ENCODE measurements around the gene SUSD2.

DNA sequence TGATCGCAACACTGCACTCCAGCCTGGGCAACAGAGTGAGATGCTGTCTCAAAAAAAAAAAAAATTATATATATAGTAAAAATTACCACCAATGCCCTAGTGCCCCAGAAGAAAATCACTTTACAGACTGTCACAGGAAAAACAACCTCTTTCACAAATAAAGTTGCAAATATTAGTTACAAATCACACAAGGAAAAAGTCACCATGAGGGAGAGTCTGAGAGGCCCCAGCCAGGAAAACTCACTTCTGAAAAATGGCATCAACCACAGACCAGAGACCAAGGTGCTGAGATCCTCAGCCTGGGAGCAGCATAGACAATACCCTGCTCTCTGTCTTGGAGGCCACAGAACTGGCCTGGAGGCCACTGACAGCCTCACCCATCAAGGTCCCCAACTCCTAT is 43.2 kb downstream of the SUSD2 start:
- TF ChIP-seq POLR2A (IDR thresholded peaks at IDR 0.05; ENCODE audit: low read depth) (no peak), CTCF (IDR thresholded peaks at IDR 0.05) (no peak), POLR2AphosphoS5 (IDR thresholded peaks at IDR 0.05) (no peak), EP300 (IDR thresholded peaks at IDR 0.05) (no peak)
